Measurements from ENCODE around the gene MAGT1.
"Not testable (repeated sequence)": the region's sequence is repeated elsewhere in the genome, so short reads cannot be mapped to it uniquely, and the experiment has no call there.

MAGT1 gene

GRCh38 chrX:77821989-77822388, 73.2 kb downstream of the MAGT1 start:
- not testable (repeated sequence) for DNase-seq

DNA sequence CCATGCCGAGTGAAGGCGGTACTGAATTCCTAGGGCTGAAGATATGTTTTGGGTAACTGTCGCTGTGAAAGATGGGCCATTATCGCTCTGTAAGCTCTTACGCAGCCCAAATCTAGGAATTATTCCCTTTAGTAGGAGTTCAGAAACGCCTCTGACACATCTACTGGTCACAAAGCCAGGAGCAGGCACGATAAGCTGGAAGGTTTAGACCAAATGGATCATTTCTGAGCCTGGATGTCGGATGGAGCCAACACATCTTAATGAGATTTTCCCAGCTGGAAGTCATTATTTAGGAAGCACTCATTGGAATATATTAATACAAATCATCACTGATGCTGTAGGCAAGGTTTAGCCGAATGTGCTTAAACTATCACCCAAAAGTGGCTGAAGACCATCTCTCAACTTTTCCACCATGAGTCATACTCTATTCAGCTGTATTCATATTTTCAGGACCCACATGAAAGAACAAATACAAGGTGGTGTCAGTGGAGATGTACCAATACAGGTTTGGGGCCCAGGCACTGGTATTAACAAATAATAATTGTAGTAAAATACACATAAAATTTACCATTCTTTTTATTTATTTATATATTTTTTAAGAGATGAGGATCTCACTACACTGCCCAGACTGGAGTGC, 75.0 kb downstream of the MAGT1 start:
- no peak for DNase-seq

DNA sequence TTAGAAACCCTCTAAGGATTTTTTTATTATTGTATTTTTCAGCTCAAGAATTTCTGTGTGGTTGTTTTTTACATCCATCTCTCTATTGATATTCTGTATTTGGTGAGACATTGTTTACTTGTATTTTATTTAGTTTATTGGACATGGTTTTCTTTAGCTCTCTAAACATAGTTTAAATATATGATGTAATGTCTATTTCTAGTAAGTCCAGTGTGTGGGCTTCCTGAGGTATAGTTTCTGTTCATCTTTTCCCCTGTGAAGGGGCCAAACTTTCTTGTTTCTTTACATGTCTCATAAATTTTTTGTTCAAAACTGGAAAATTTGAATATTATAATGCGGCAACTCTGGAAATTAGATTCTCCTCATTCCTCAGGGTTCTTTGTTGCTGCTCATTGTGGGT, 81.0 kb downstream of the MAGT1 start:
- DNase-seq = no peak

- no peak for DNase-seq
Observed at GRCh38 chrX:77802201-77802600, 93.0 kb downstream of the MAGT1 start.

DNA sequence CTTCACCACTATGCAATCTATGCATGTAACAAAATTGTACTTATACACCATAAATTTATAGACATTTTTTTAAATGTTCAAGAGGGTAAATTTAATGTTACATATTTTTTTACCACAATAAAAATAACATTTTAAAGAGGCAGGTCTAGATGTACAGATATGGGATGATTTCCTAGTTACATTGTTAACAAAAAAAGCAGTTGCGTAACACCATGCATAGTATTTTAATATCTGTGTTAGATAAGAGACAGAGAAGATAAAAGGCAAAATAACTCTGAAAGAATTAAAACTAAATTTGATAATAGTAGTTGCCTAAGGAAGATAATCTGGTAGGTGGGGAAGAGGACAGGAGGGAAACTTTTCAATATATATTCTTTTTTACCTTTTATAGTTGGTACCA, 100.1 kb downstream of the MAGT1 start:
- DNase-seq = no peak

- DNase-seq = no peak
Observed at GRCh38 chrX:77793946-77794345, 101.3 kb downstream of the MAGT1 start.

- peak; percentile 9 for DNase-seq
Observed at GRCh38 chrX:77788050-77788449, 107.2 kb downstream of the MAGT1 start.

DNA sequence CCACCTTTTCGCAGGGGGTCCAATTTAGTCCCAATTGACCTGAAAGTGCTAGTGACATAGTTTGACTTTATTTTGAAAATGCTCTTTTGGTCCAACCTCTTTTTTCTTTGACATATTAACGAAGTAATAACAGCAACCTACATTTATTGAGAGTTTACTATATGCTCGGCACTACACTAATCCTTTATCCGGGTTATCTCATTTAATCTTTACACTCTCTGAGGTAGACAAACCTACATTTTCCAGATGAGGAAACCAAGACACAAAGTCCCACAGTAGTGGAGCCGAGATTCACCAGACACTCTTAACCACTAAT, 108.9 kb downstream of the MAGT1 start:
- DNase-seq = no peak

DNA sequence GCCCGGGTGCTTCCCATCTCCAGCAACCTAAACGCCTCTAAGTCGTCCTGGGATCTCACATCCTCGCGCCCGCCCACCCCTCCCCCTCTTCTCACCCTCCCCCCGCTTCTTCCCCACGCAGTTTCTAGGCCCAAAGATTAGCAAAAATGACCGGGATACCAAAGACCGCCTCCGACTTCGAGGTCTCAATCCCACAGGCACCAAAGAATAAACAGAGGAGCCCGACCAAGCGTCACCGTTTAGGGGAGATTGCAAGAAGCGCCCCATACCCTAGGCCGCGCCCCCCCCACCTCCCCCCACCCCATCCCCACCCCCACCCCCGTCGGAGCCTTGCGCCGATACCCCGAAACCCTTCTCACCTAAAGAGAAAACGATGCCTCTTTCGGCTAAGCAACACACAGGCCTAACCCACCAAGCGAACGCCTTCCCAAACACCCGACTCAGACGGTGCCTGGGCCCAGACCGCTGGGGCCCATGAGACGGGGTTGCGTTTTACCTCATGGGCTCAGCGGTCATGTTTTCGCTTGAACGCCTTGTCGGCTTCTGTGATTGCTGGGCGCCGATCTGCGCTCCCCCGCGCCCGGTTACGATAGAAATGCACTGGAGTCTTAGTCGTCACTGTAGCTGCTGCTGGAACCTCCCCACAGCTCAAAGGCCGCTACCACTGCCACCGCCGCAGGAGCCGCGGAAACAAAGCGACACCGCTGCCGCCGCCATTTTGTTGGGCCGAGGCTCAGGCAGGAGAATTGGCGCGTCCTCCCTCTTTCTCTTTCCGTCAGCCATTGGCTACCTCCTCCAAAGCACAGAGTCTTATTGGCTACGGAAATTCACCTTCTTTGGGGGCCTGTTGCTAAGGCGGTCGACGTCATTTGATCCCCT, 109.5 kb downstream of the MAGT1 start, which contains the start of gene ATRX:
TSS of gene ATRX (minus strand) at position 731 of the 879 bp plus-strand sequence. CDS start at position 516, 215 bp downstream.
- peak; percentile 79 for DNase-seq

DNA sequence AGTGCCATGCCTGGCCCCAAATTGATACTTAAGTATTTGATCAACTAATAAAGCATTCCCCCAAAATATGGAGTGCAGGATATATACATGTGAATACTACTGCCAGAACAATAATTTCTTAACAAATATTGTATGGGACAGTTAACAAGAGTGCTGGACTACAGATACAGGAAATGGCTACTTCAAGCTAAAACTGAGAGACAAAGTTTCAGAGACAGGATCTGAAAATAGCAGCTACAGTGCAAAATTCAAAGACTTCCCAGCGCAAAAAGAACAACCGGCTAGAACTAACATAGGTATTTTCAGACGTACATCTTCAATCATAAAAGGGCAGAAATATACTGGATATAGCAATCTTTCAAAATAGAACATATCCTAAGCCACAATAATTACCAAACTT, 115.5 kb downstream of the MAGT1 start:
- no peak for DNase-seq

DNA sequence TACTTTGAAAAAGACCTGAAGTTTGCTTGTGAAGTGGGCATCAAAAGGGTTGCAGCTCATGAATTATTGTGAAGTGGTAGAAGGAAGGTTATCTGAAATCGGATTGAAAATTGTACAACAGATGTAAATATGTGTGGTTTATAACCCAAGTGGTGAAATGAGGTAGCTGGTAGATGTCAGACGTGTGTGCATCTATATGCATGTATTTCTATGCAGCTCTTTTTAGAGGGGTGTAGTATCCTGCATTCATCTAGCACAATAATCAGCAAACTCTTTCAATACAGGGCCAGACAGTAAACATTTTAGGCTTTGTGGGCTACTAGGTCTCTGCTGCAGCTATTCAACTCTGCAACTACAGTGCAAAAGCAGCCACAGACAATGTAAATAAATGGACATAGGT, 118.6 kb downstream of the MAGT1 start:
- no peak for DNase-seq
